Measurements from ENCODE around the gene CDH5. TPM values are rescaled to one million over a fixed set of nuclear protein-coding genes. Genes with fewer than 3 reads are reported as not detected.

Gene CDH5
- total and polyA plus RNA-seq, 2 of the 4 experiments (the other 2 are of a cell fraction): not detected

GRCh38 chr16:66427871-66428681 is 61.6 kb downstream of the CDH5 start (continued):
- TF ChIP-seq FOS (IDR thresholded peaks at IDR 0.05; ENCODE audit: low read depth, low read length): no peak

- no peaks in the 10 kb centered on the region for H3K9me1 ChIP-seq (ENCODE audit: insufficient read depth, low read length)
- no peak overlapping the region for H3K27ac ChIP-seq (ENCODE audit: insufficient read depth, low read length)
- no peak overlapping the region for H2BK20ac ChIP-seq (ENCODE audit: low read depth, low read length)
- H2BK5ac ChIP-seq (ENCODE audit: low read depth, low read length, poor library complexity, severe bottlenecking): no peak overlapping the region
- no peak overlapping the region for H2AK9ac ChIP-seq (replicated peaks; ENCODE audit: low read depth, low read length, poor library complexity)
- ChIA-PET CTCF (no interaction called here), POLR2A (ENCODE audit: unreplicated experiment) (no interaction called here)
- H3K14ac ChIP-seq (replicated peaks; ENCODE audit: low read depth, low read length): no peak overlapping the region
- in situ Hi-C loops (cut with MboI; ENCODE audit: low sequenced_read_pairs) (no loop called here), dilution Hi-C loops (cut with HindIII; ENCODE audit: low sequenced_read_pairs, unreplicated experiment) (no loop called here), intact Hi-C loops (cut with micrococcal nuclease) (no loop called here)
- H2AFZ ChIP-seq (replicated peaks; ENCODE audit: low read length, poor library complexity): no peak overlapping the region
- H3K9ac ChIP-seq (ENCODE audit: low read depth, low read length): no peak overlapping the region
- H4K8ac ChIP-seq (ENCODE audit: low read depth in 2 of 2, low read length in 2 of 2): no peak overlapping the region
- DNase-seq: no peak
- H3K4me1 ChIP-seq (ENCODE audit: control insufficient read depth, insufficient read depth, low read length): peaks cover 5% of the 10 kb centered on the region
- no peak overlapping the region for H2BK120ac ChIP-seq (ENCODE audit: low read depth, low read length)
- H3K56ac ChIP-seq (ENCODE audit: extremely low read depth, insufficient read depth, low read length): no peak overlapping the region
- H3K23ac ChIP-seq (ENCODE audit: low read depth, low read length): no peak overlapping the region
- ATAC-seq (ENCODE audit: low read depth): no peak
- no peak overlapping the region for H3K4ac ChIP-seq (ENCODE audit: low read depth, low read length)
- no peaks in the 10 kb centered on the region for H3K9me3 ChIP-seq (ENCODE audit: control insufficient read depth, insufficient read depth, low read length)
- H3K79me1 ChIP-seq (ENCODE audit: low read depth in 1 of 2, low read length in 2 of 2): no peaks in the 10 kb centered on the region
- H4K5ac ChIP-seq (ENCODE audit: low read depth, low read length): no peak overlapping the region
- H2BK15ac ChIP-seq (ENCODE audit: low read depth, low read length): no peak overlapping the region
- no peak overlapping the region for H4K91ac ChIP-seq (ENCODE audit: insufficient read depth, low read depth, low read length)
- no peak overlapping the region for H3K4me2 ChIP-seq (ENCODE audit: low read depth, low read length)
- H3K36me3 ChIP-seq (ENCODE audit: control insufficient read depth, insufficient read depth, low read length): no peaks in the 10 kb centered on the region
- H3K18ac ChIP-seq (ENCODE audit: low read depth, low read length): no peak overlapping the region
- WGBS, 2 experiments (ENCODE audit: extremely low coverage in 2 of 2, insufficient read length in 1 of 2): 60% methylated on average over 5 of the region's 11 CpGs; no CpG with 5 or more reads in 1 of the 2 experiments
- no TSS peak for BruUV-seq (replicated peaks)
- no peak overlapping the region for H3K4me3 ChIP-seq (ENCODE audit: insufficient read depth, low read depth, low read length)
- H3K27me3 ChIP-seq (ENCODE audit: control insufficient read depth, insufficient read depth, low read length): peaks cover 69% of the 10 kb centered on the region
- no peak overlapping the region for H2AK5ac ChIP-seq (ENCODE audit: low read depth, low read length)
- TF ChIP-seq NFE2L2 (IDR thresholded peaks at IDR 0.05; ENCODE audit: low read depth, low read length) (no peak), CHD1 (IDR thresholded peaks at IDR 0.05; ENCODE audit: low read depth, low read length) (no peak), MXI1 (IDR thresholded peaks at IDR 0.05; ENCODE audit: borderline replicate concordance, low read depth, low read length) (no peak), MAFK (IDR thresholded peaks at IDR 0.05; ENCODE audit: low read depth, low read length) (no peak), RCOR1 (IDR thresholded peaks at IDR 0.05; ENCODE audit: insufficient replicate concordance, low read length) (no peak), CTCF (conservative IDR thresholded peaks at IDR 0.05; ENCODE audit: low read depth, low read length) (no peak), USF2 (IDR thresholded peaks at IDR 0.05; ENCODE audit: low read depth, low read length) (no peak), MAZ (IDR thresholded peaks at IDR 0.05; ENCODE audit: borderline replicate concordance, low read depth, low read length) (no peak), SMC3 (IDR thresholded peaks at IDR 0.05; ENCODE audit: low read depth, low read length) (no peak), ELK1 (IDR thresholded peaks at IDR 0.05; ENCODE audit: borderline replicate concordance, low read depth, low read length) (no peak), POLR2A (IDR thresholded peaks at IDR 0.05; ENCODE audit: low read depth, low read length) (no peak)
- no peaks in the 10 kb centered on the region for H4K20me1 ChIP-seq (ENCODE audit: insufficient read depth, low read length)
Observed at GRCh38 chr16:66428682-66429251, 62.3 kb downstream of the CDH5 start.

Data from IMR-90 (cell line).